WTC11 (cell line): ENCODE data around the gene PRKAR2A. TPM values are rescaled to one million over a fixed set of nuclear protein-coding genes. Genes with fewer than 3 reads are reported as not detected.
A peak's percentile ranks its signal among the peaks of the same experiment; 100 is the strongest.

Experiments
- ATAC-seq: fragments of 200-7000 bp; cut with Tn5 transposase; 2 replicates; pipeline ENCODE4 v1.10.0; 2021; ENCODE audit warnings: mild to moderate bottlenecking, moderate library complexity
- CTCF ChIA-PET: fragments of 300-600 bp; sonication (Branson Sonifier 250); formaldehyde crosslinking; loops from one replicate; lab custom pipeline; 2021; ENCODE audit warnings: antibody characterized with exemption; lab: Charles Lee
- POLR2A ChIA-PET: fragments of 350-600 bp; sonication (Branson Sonifier 250); formaldehyde crosslinking; loops from one replicate; lab custom pipeline; 2021; ENCODE audit warnings: antibody characterized with exemption; lab: Charles Lee
- DNase-seq: peaks from one replicate; pipeline ENCODE4 v3.0.0; 2021; ENCODE audit warnings: low spot score
- H3K27ac Mint-ChIP-seq: 2 replicates; pipeline ENCODE4 v1.8.0; 2021; ENCODE audit warnings: mixed read lengths
- H3K27me3 Mint-ChIP-seq: 2 replicates; pipeline ENCODE4 v1.8.0; 2021; ENCODE audit warnings: low read depth, mild to moderate bottlenecking, moderate library complexity, mixed read lengths
- H3K36me3 Mint-ChIP-seq: 2 replicates; pipeline ENCODE4 v1.8.0; 2021; ENCODE audit warnings: mixed read lengths
- H3K4me1 Mint-ChIP-seq: 2 replicates; pipeline ENCODE4 v1.8.0; 2022; ENCODE audit warnings: mixed read lengths
- H3K4me3 Mint-ChIP-seq: 2 replicates; pipeline ENCODE4 v1.8.0; 2021; ENCODE audit warnings: mild to moderate bottlenecking, moderate library complexity, mixed read lengths
- H3K9me3 Mint-ChIP-seq: 2 replicates; pipeline ENCODE4 v1.8.0; 2021; ENCODE audit warnings: mixed read lengths
- ATF6 ChIP-seq: sonication (generic); formaldehyde crosslinking; IDR thresholded peaks from 2 replicates; pipeline ENCODE4 v1.8.1; 2023; ENCODE audit warnings: mild to moderate bottlenecking, missing genetic modification reagents
- FOXJ3 ChIP-seq: sonication (generic); formaldehyde crosslinking; IDR thresholded peaks from 2 replicates; pipeline ENCODE4 v1.9.0; 2021; ENCODE audit warnings: missing genetic modification reagents, mild to moderate bottlenecking, borderline replicate concordance
- FOXP1 ChIP-seq: sonication (generic); formaldehyde crosslinking; IDR thresholded peaks from 2 replicates; pipeline ENCODE4 v1.8.0; 2022; ENCODE audit warnings: missing genetic modification reagents, mild to moderate bottlenecking, moderate library complexity, borderline replicate concordance
- HMGXB4 ChIP-seq: sonication (generic); formaldehyde crosslinking; IDR thresholded peaks from 2 replicates; pipeline ENCODE4 v1.8.1; 2023; ENCODE audit warnings: mild to moderate bottlenecking, moderate library complexity, missing genetic modification reagents
- NFE2L1 ChIP-seq: sonication (generic); formaldehyde crosslinking; IDR thresholded peaks from 2 replicates; pipeline ENCODE4 v1.8.1; 2023; ENCODE audit warnings: missing genetic modification reagents
- NR1H2 ChIP-seq: sonication (generic); formaldehyde crosslinking; IDR thresholded peaks from 2 replicates; pipeline ENCODE4 v1.9.0; 2021; ENCODE audit warnings: mild to moderate bottlenecking, moderate library complexity, missing genetic modification reagents
- TP53 ChIP-seq: sonication (generic); formaldehyde crosslinking; IDR thresholded peaks from 2 replicates; pipeline ENCODE4 v1.8.1; 2023; ENCODE audit warnings: mild to moderate bottlenecking, missing genetic modification reagents
- ZBTB21 ChIP-seq: sonication (generic); formaldehyde crosslinking; IDR thresholded peaks from 2 replicates; pipeline ENCODE4 v1.8.1; 2023; ENCODE audit warnings: mild to moderate bottlenecking, missing genetic modification reagents, borderline replicate concordance
- ZNF219 ChIP-seq: sonication (generic); formaldehyde crosslinking; IDR thresholded peaks from 2 replicates; pipeline ENCODE4 v1.8.0; 2023; ENCODE audit warnings: missing genetic modification reagents, mild to moderate bottlenecking, borderline replicate concordance
- ZNF281 ChIP-seq: sonication (generic); formaldehyde crosslinking; IDR thresholded peaks from 2 replicates; pipeline ENCODE4 v1.8.0; 2023; ENCODE audit warnings: mild to moderate bottlenecking, missing genetic modification reagents
- ZNF423 ChIP-seq: fragments of 250-450 bp; sonication (Bioruptor Pico); IDR thresholded peaks from 2 replicates; pipeline ENCODE4 v2.1.2; 2022; ENCODE audit warnings: mild to moderate bottlenecking, moderate library complexity
- total RNA-seq: library from RNA; stranded (reverse); gene quantifications from 3 replicates; pipeline ENCODE4 v1.2.3, GENCODE V29; 2021
- TF ChIP-seq, protein P1 (sequence below): sonication (generic); formaldehyde crosslinking; IDR thresholded peaks from 2 replicates; pipeline ENCODE4 v1.8.0; 2022; ENCODE audit warnings: mild to moderate bottlenecking, missing genetic modification reagents
- TF ChIP-seq, protein P2 (sequence below): sonication (generic); formaldehyde crosslinking; IDR thresholded peaks from 2 replicates; pipeline ENCODE4 v1.8.0; 2022; ENCODE audit warnings: mild to moderate bottlenecking, missing genetic modification reagents
- TF ChIP-seq, protein P3 (sequence below): fragments of 200-600 bp; IDR thresholded peaks from 2 replicates; pipeline ENCODE4 v1.8.0; 2022; ENCODE audit warnings: antibody characterized with exemption

Gene PRKAR2A
- total RNA-seq, 1 experiment from 2014 or later = 57.2 TPM

GRCh38 chr3:48848816-48849515 lies 1.3 kb upstream of the PRKAR2A start (continued):
- no peak for TF ChIP-seq ATF6 (CRISPR knock-in tag)
- no peak for TF ChIP-seq FOXJ3 (CRISPR knock-in tag)

- peaks cover 17% of the 10 kb centered on the region for H3K27me3 Mint-ChIP-seq
- TF ChIP-seq FOXP1 (CRISPR knock-in tag) (peak; percentile 23; the same call in 1 of the 2 replicates), ZNF423 (CRISPR knock-in tag) (no peak), ZNF219 (CRISPR knock-in tag) (no peak), NR1H2 (CRISPR knock-in tag) (no peak), ZBTB21 (CRISPR knock-in tag) (no peak), TP53 (CRISPR knock-in tag) (peak; percentile 32; the same call in 1 of the 2 replicates), NFE2L1 (CRISPR knock-in tag) (0 out of 2 replicates have a peak, but pooled peaks have one; percentile 60), HMGXB4 (CRISPR knock-in tag) (no peak; the same call in 1 of the 2 replicates), ZNF281 (CRISPR knock-in tag) (peak; percentile 35; the same call in 1 of the 2 replicates)
- TF ChIP-seq, protein P1, sequence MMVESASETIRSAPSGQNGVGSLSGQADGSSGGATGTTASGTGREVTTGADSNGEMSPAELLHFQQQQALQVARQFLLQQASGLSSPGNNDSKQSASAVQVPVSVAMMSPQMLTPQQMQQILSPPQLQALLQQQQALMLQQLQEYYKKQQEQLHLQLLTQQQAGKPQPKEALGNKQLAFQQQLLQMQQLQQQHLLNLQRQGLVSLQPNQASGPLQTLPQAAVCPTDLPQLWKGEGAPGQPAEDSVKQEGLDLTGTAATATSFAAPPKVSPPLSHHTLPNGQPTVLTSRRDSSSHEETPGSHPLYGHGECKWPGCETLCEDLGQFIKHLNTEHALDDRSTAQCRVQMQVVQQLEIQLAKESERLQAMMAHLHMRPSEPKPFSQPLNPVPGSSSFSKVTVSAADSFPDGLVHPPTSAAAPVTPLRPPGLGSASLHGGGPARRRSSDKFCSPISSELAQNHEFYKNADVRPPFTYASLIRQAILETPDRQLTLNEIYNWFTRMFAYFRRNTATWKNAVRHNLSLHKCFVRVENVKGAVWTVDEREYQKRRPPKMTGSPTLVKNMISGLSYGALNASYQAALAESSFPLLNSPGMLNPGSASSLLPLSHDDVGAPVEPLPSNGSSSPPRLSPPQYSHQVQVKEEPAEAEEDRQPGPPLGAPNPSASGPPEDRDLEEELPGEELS (CRISPR knock-in tag) = no peak
- TF ChIP-seq, protein P2, sequence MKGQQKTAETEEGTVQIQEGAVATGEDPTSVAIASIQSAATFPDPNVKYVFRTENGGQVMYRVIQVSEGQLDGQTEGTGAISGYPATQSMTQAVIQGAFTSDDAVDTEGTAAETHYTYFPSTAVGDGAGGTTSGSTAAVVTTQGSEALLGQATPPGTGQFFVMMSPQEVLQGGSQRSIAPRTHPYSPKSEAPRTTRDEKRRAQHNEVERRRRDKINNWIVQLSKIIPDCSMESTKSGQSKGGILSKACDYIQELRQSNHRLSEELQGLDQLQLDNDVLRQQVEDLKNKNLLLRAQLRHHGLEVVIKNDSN (CRISPR knock-in tag) = peak; percentile 6; the same call in 1 of the 2 replicates
- TF ChIP-seq, protein P3, sequence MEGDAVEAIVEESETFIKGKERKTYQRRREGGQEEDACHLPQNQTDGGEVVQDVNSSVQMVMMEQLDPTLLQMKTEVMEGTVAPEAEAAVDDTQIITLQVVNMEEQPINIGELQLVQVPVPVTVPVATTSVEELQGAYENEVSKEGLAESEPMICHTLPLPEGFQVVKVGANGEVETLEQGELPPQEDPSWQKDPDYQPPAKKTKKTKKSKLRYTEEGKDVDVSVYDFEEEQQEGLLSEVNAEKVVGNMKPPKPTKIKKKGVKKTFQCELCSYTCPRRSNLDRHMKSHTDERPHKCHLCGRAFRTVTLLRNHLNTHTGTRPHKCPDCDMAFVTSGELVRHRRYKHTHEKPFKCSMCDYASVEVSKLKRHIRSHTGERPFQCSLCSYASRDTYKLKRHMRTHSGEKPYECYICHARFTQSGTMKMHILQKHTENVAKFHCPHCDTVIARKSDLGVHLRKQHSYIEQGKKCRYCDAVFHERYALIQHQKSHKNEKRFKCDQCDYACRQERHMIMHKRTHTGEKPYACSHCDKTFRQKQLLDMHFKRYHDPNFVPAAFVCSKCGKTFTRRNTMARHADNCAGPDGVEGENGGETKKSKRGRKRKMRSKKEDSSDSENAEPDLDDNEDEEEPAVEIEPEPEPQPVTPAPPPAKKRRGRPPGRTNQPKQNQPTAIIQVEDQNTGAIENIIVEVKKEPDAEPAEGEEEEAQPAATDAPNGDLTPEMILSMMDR = no peak
- TF ChIP-seq, all 79 proteins: peak for 5
- H3K27ac Mint-ChIP-seq = no peak overlapping the region
These were observed 596 bp downstream of the PRKAR2A start for GRCh38 chr3:48847053-48847503.

More at GRCh38 chr3:48847053-48847503, 596 bp downstream of the PRKAR2A start:
- ATAC-seq (peak; percentile 79), DNase-seq (peak; percentile 75)
- Mint-ChIP-seq H3K4me1 (peaks cover 18% of the 10 kb centered on the region), H3K9me3 (no peaks in the 10 kb centered on the region), H3K36me3 (no peaks in the 10 kb centered on the region), H3K4me3 (peak overlapping the region; percentile 75)
- CTCF ChIA-PET = interaction anchor here (1.0 to 1.5 kb wide), 7 partner anchors 9 to 141 kb away, joined by 3 to 10 read pairs (median 4); partner anchors contain the start of genes ARIH2 and SLC25A20
- POLR2A ChIA-PET = interaction anchor here (0.6 to 0.9 kb wide), 2 partner anchors 52 to 57 kb away, joined by 3 read pairs; partner anchors contain the start of gene SLC25A20
